ENCODE measurements around the gene TMEM135. TPM values are rescaled to one million over a fixed set of nuclear protein-coding genes. Genes with fewer than 3 reads are reported as not detected.
A peak's percentile ranks its signal among the peaks of the same experiment; 100 is the strongest.

Gene TMEM135
- total RNA-seq, 2 experiments from 2014 or later = 29.2 to 34.5 TPM

DNA sequence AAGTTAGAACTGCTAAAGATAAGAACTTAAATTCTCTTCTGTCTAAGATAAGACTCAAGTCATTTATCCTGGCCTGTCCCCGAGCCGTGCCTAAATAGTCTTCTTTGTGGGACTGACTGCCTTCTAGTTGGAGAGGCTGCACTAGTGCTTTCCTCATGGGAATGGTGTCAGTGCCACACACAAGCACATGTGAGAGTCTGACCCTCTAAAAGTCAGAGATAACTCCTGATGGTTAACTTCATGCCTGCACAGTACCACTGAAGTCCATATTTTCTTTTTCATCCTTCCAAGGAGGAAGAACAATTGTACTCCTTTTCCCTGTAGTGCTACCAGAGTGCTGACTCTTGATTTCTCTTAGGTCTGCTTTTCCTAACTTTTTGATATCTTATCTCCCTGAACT, 309.7 kb downstream of the TMEM135 start:
- ATAC-seq (ENCODE audit: low read depth) (no peak), DNase-seq (no peak)
- Mint-ChIP-seq H3K9me3 (no peaks in the 10 kb centered on the region), H3K4me3 (no peak overlapping the region), H3K36me3 (no peaks in the 10 kb centered on the region), H3K4me1 (peaks cover 2% of the 10 kb centered on the region), H3K27me3 (peaks cover 2% of the 10 kb centered on the region), H3K27ac (no peak overlapping the region)
- POLR2A ChIA-PET = no interaction called here

DNA sequence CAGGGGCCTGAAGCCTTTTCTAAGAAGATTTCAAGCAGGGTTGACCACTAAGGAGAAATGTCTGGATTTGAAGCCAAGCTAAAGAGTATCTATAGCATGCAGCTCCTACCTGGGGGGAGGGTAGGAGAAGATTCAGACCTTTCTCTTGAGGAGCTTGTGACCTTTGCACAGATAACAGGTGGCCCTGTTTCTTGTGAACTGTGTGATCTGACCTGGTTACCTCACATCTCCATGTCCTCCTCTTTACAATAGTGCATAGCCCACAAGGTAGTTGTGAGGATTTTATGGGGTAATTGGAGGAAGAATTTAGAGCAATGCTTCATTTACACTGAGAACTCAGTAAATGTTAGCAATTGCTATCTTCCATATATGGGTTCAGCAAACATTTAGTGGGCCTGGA, 310.1 kb downstream of the TMEM135 start:
- Mint-ChIP-seq H3K36me3 (no peaks in the 10 kb centered on the region), H3K4me3 (no peak overlapping the region), H3K27ac (no peak overlapping the region), H3K9me3 (no peaks in the 10 kb centered on the region), H3K27me3 (peaks cover 6% of the 10 kb centered on the region), H3K4me1 (peaks cover 5% of the 10 kb centered on the region)
- no peak for ATAC-seq (ENCODE audit: low read depth)
- POLR2A ChIA-PET = no interaction called here
- no peak for DNase-seq

DNA sequence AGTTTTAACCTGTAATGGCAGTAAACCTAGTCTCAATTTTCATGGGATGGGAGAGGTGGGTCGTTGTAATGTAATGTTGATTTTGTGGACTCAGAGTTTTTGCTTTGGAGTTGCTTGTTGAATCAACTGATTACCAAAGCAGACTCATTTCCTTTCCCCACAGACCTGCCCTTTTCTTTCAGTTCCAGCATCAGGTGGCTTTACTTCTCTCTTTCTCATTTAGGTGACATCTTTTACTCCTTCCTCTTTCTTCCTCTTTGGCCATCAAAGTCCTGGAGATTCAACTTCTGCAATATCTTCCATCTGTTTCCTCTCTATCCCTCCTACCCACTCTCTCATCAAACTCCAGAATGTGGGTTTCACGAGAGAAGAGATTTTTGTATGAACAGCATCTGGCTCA, 313.9 kb downstream of the TMEM135 start:
- H3K36me3 Mint-ChIP-seq = no peaks in the 10 kb centered on the region
- ATAC-seq (ENCODE audit: low read depth) = no peak

DNA sequence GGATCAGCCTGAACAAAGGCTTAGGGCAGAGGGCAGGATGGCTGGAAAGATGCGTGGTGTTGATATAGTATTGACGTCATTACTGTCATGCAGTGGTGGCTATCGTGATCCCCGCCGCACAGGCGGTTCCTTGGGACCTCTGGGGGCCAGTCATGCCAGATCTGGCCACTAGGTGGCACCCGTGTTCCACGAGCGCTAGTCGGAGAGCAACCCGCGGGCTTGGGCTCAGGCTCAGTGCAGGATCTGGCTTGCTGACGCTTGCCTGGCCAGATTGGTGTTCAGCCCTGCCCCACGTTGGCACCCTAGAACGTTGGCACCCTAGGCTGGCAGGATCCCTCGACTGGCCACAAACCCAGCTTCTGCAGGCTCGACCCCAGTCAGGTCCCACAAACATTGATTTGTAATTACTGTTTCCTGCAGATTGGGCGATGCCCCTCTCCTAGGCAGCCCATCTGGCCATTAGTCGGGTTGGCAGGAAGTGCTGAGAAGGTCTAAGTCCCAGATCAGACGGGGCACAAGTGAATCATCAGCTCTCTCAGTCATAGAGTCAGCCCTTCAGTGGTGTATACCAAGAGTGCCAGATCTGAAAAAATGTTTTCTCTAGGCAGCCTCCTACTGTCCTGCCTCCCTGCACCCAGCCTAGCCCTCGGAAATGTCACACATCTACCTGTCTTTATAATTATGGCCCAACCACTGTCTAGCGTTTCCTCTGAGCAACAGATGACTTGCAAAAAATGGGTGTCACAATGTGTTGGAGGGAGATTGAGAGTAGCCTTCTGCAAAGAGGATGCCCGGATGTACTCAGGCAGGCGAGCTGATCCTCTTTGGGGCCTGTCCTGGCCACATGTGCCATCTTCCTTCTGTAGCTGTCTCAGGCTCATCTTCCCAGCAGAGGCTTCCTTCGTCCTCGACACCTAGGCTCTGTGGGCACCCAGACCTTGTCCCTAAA, 315.3 kb downstream of the TMEM135 start:
- H3K4me3 Mint-ChIP-seq = no peak overlapping the region
- POLR2A ChIA-PET = no interaction called here

More for the DNA sequence above, 313.9 kb downstream of the TMEM135 start:
- H3K27me3 Mint-ChIP-seq = peaks cover 6% of the 10 kb centered on the region
- H3K9me3 Mint-ChIP-seq = no peaks in the 10 kb centered on the region
- POLR2A ChIA-PET = no interaction called here
- peaks cover 8% of the 10 kb centered on the region for H3K4me1 Mint-ChIP-seq
- H3K27ac Mint-ChIP-seq = no peak overlapping the region
- no peak for DNase-seq
- no peak overlapping the region for H3K4me3 Mint-ChIP-seq

DNA sequence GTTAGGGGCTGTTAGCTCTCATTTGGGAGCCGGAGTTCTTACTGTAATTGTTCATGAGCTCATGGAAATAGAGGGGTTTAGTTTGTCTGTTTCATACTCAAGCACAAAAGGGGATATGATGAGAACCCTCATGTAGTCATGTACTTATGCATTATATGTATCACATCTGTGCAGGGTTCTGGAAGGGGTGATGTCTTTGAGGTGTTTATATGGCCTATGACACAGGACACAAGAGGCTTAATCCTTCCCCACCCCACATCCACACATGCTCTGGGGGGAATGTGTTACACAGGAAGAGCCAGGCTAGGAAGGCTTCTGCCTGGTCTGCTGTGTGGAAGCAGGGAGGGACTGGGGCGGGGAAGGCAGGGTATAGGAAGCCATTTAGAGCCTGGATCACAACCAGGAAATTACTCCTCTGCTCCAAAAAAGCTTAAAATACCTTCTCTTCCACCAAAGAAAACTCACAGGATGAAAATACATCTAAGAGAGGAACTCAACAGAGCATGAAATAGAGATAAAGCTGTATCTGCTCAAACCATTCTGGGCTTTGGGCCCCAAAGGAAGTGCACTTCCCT, 316.1 kb downstream of the TMEM135 start:
- Mint-ChIP-seq H3K27ac (no peak overlapping the region), H3K4me1 (peaks cover 8% of the 10 kb centered on the region), H3K27me3 (peaks cover 6% of the 10 kb centered on the region), H3K36me3 (no peaks in the 10 kb centered on the region), H3K4me3 (no peak overlapping the region), H3K9me3 (no peaks in the 10 kb centered on the region)
- POLR2A ChIA-PET = no interaction called here
- no peak for DNase-seq
- ATAC-seq (ENCODE audit: low read depth) = no peak

More for the DNA sequence above, 315.3 kb downstream of the TMEM135 start:
- Mint-ChIP-seq H3K9me3 (no peaks in the 10 kb centered on the region), H3K27ac (no peak overlapping the region), H3K4me1 (peaks cover 8% of the 10 kb centered on the region), H3K36me3 (no peaks in the 10 kb centered on the region), H3K27me3 (peaks cover 6% of the 10 kb centered on the region)
- ATAC-seq (ENCODE audit: low read depth) (peak; percentile 93), DNase-seq (peak; percentile 88)

DNA sequence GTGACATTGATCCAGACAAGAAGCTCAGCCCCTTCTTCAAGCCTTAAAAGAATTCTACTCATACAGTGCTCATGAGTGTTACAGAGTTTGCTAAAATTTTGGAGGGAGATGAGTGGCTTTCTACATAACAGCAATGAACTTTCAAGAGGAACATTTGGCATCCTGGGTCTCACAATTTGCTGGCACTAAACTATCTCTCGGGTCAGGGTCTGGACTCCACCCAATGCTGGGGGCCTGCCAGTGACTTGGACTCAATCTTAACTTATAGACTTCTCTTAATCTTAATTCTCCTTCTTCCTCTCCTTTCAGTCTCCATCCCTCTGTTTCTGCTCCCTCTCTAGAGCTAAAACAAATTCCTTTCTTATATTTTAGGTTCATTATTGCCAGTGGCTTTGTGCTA, 317.9 kb downstream of the TMEM135 start:
- Mint-ChIP-seq H3K27me3 (peaks cover 6% of the 10 kb centered on the region), H3K9me3 (no peaks in the 10 kb centered on the region), H3K4me1 (peaks cover 8% of the 10 kb centered on the region), H3K4me3 (no peak overlapping the region), H3K27ac (no peak overlapping the region), H3K36me3 (no peaks in the 10 kb centered on the region)
- DNase-seq = no peak
- POLR2A ChIA-PET = no interaction called here
- no peak for ATAC-seq (ENCODE audit: low read depth)

DNA sequence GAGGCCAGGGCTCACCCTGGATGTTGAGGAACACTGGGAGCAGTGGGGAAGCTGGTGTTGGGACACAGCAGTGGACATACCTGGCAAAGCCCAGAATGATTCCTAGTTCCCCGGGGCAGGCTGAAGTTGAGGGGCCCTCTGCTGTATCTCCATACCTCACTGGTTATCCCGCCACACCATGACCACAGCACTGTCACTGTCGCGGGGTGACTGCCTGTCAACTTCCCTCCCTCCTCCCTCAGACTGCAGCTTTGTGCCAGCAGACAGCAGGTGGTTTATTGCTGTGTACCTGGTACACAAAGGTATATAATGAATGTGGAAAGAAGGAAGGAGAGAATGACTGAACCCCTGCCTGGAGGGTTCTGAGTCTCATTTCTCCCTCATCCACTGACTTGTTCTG, 318.7 kb downstream of the TMEM135 start:
- no peak for DNase-seq
- Mint-ChIP-seq H3K4me1 (peaks cover 8% of the 10 kb centered on the region), H3K27me3 (peaks cover 6% of the 10 kb centered on the region), H3K36me3 (no peaks in the 10 kb centered on the region), H3K4me3 (no peak overlapping the region), H3K27ac (no peak overlapping the region), H3K9me3 (no peaks in the 10 kb centered on the region)
- POLR2A ChIA-PET = no interaction called here
- ATAC-seq (ENCODE audit: low read depth) = no peak

DNA sequence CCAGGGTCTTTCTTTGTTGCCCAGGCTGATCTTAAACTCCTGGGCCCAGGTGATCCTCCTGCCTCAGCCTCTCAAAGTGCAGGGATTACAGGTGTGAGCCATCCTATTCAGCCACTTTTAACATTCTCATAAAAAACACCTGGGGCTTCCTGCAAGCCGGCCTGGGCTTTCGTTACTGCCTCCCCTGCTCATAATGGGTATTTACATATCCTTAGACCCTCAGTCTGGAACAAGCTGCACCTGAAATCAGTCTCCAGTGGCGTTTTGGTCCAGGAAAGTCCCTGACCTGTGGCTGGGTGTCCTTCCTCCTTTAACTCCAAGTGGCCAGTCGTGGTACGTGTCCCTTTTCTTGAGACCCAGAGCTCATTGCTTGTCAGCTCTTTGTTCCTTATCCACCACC, 320.7 kb downstream of the TMEM135 start:
- POLR2A ChIA-PET = no interaction called here
- no peaks in the 10 kb centered on the region for H3K27me3 Mint-ChIP-seq
- H3K27ac Mint-ChIP-seq = no peak overlapping the region
- no peaks in the 10 kb centered on the region for H3K36me3 Mint-ChIP-seq
- no peak for ATAC-seq (ENCODE audit: low read depth)
- H3K4me3 Mint-ChIP-seq = no peak overlapping the region
- H3K9me3 Mint-ChIP-seq = no peaks in the 10 kb centered on the region
- H3K4me1 Mint-ChIP-seq = no peaks in the 10 kb centered on the region
- DNase-seq = no peak

DNA sequence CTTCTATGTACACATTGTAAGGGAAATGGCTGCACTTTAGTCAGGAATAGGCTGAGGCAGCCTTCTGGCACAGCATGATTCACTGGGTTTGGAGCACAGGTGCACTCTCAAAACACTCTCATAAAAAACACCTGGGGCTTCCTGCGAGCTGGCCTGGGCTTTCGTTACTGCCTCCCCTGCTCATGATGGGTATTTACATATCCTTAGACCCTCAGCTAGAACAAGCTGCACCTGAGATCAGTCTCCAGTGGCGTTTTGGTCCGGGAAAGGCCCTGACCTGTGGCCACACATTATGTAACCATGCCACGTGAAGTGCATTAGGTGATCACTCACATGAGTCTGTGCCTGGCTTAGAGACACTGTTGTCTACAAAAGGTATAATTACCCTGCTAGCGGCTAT, 321.7 kb downstream of the TMEM135 start:
- Mint-ChIP-seq H3K36me3 (no peaks in the 10 kb centered on the region), H3K4me3 (no peak overlapping the region), H3K27me3 (no peaks in the 10 kb centered on the region), H3K9me3 (no peaks in the 10 kb centered on the region), H3K4me1 (no peaks in the 10 kb centered on the region), H3K27ac (no peak overlapping the region)
- ATAC-seq (ENCODE audit: low read depth) (no peak), DNase-seq (no peak)
- POLR2A ChIA-PET = no interaction called here

DNA sequence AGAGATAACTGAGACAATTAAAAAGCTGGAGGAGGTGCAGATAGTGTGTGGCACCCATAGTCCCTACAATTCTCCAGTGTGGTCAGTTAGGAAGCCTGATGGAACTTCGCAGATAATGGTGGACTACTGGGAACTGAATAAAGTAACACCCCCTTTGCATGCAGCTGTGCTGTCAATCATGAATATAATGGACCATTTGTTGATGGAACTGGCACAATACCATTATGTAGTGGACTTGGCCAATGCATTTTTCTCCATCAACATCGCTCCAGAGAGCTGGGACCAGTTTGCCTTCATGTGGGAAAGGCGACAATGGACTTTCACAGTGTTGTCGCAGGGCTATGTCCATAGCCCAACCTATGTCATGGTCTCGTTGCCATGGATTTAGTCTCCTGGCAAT, 324.2 kb downstream of the TMEM135 start:
- Mint-ChIP-seq H3K27me3 (no peaks in the 10 kb centered on the region), H3K9me3 (no peaks in the 10 kb centered on the region), H3K4me1 (no peaks in the 10 kb centered on the region), H3K36me3 (no peaks in the 10 kb centered on the region), H3K4me3 (no peak overlapping the region), H3K27ac (no peak overlapping the region)
- ATAC-seq (ENCODE audit: low read depth) (no peak), DNase-seq (no peak)
- POLR2A ChIA-PET = no interaction called here

DNA sequence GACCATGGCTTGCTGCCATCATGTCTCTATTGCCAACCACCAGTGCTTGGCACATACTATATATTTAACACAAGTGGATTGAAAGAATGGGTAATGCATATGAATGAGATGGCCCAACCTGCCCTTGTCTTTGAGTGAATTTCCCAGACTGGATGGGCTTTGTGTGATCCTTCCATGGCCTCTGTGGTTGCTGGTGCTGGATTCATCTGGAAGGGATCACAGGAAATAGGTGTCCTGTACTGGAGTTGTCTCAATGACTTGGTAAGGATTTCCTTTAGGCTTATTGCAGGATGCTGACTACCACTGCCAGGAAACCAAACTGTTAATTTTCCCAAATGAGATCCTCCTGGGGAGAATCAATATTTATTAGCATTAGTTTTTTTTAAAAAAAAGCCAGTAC, 328.6 kb downstream of the TMEM135 start:
- DNase-seq (no peak), ATAC-seq (ENCODE audit: low read depth) (no peak)
- POLR2A ChIA-PET = no interaction called here
- Mint-ChIP-seq H3K27ac (no peak overlapping the region), H3K4me1 (no peaks in the 10 kb centered on the region), H3K9me3 (no peaks in the 10 kb centered on the region), H3K36me3 (no peaks in the 10 kb centered on the region), H3K4me3 (no peak overlapping the region), H3K27me3 (no peaks in the 10 kb centered on the region)

DNA sequence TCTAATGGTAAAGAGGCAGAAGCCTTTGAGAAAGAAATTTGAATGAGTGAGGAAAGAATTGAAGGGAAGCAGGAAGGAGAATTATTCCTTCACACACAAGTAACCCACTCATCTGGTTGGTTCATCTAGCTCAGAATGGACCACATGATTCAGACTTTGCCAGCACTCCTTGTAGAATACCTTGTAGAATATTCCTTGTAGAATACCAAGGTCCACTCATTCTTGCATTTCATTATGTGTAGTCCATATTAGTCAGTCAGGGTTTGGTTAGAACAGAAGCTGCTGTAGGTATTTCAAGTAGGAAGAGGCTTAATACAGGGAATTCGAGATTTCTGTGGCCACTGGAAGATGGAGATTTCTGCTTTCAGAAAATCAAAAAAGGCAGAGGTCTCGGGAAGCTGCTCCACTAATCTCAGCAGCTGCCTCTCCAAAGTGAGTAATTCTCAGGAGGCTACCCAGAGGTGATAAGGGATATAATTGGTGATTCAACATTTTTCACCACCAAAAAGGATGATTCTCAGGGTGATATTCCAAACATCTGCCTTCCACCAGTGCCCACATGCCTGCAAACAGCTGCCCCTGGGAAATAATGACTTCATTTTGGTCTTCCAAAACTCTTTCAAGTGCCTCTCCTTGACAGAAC, 329.1 kb downstream of the TMEM135 start:
- H3K9me3 Mint-ChIP-seq = no peaks in the 10 kb centered on the region
- H3K36me3 Mint-ChIP-seq = no peaks in the 10 kb centered on the region
- DNase-seq (no peak), ATAC-seq (ENCODE audit: low read depth) (no peak)
- no peaks in the 10 kb centered on the region for H3K27me3 Mint-ChIP-seq
- POLR2A ChIA-PET = no interaction called here
- no peak overlapping the region for H3K4me3 Mint-ChIP-seq
- H3K4me1 Mint-ChIP-seq = no peaks in the 10 kb centered on the region
- no peak overlapping the region for H3K27ac Mint-ChIP-seq

DNA sequence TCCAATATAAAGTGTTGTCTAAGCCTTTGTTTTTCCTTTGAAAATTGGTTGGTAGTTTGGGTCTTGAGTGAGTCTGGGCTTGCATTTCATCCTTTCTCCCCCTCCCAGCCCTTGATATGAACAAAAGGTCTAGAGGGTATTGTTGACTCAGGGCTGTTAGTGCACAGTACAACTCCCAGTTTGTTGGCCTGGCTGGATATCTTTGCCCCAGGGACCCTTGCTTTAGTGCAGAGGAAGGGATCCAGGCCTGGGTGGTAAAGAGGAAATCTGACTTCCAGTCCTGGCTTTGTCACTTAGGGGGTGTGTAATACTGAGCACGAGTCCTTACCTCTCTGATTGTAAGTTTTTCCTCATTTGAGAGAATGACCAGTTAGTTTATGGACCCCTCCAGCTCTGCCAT, 330.4 kb downstream of the TMEM135 start:
- POLR2A ChIA-PET = no interaction called here

More for the DNA sequence above, 330.4 kb downstream of the TMEM135 start:
- DNase-seq (no peak), ATAC-seq (ENCODE audit: low read depth) (no peak)
- Mint-ChIP-seq H3K4me1 (no peaks in the 10 kb centered on the region), H3K4me3 (no peak overlapping the region), H3K27me3 (no peaks in the 10 kb centered on the region), H3K9me3 (no peaks in the 10 kb centered on the region), H3K36me3 (no peaks in the 10 kb centered on the region), H3K27ac (no peak overlapping the region)
